Left lung (tissue), 10 donors: Measurements from ENCODE around the gene NDUFV2. TPM values are rescaled to one million over a fixed set of nuclear protein-coding genes. Genes with fewer than 3 reads are reported as not detected.

Experiments used
- ATAC-seq: fragments of 200-7000 bp; cut with Tn5 transposase; one replicate; pipeline ENCODE4 v1.9.1; 2020; ENCODE audit warnings: moderate library complexity
- DNase-seq, 4 donors: peaks; one replicate each; pipeline ENCODE4 v3.0.0-alpha.2; 2013 to 2020
- H3K27ac ChIP-seq, 2 donors: fragments of 200-600 bp; sonication (generic) in 1 of 2; one replicate each; pipeline versions ENCODE4 v1.5.0 to v1.8.0; 2020 to 2021
- H3K27me3 ChIP-seq, 2 donors: fragments of 200-600 bp; sonication (generic) in 1 of 2; one replicate each; pipeline versions ENCODE4 v1.5.0 to v1.8.0; 2020 to 2021
- H3K36me3 ChIP-seq, 2 donors: fragments of 200-600 bp; sonication (generic) in 1 of 2; one replicate each; pipeline versions ENCODE4 v1.5.0 to v1.8.0; 2020 to 2021
- H3K4me1 ChIP-seq, 2 donors: fragments of 200-600 bp; one replicate each; pipeline ENCODE4 v1.8.0; 2021
- H3K4me3 ChIP-seq, 2 donors: fragments of 200-600 bp; sonication (generic) in 1 of 2; one replicate each; pipeline versions ENCODE4 v1.5.0 to v1.8.0; 2020 to 2021; ENCODE audit warnings: mild to moderate bottlenecking in 1 of 2
- H3K9me3 ChIP-seq, 2 donors: fragments of 200-600 bp; sonication (generic) in 1 of 2; one replicate each; pipeline versions ENCODE4 v1.5.0 to v1.8.0; 2020 to 2021
- intact Hi-C, 2 donors: fragments of 100-400 bp; cut with DNase I; formaldehyde crosslinking; loops; one replicate each; pipeline versions ENCODE4 v1.11.2 to v1.14.2; 2022
- polyA plus RNA-seq, 6 donors: library from polyadenylated mRNA; unstranded; fragments of 120-200 nt; gene quantifications; one replicate each; pipeline ENCODE4 v1.2.1, GENCODE V29; 2013; ENCODE audit not compliant: insufficient read length in 6 of 6
- total RNA-seq, 2 donors: library from RNA; stranded (reverse); fragmentation: NEBNext Ultra II Directional; extraction: Animal tissue kit (Norgen Biotek cat#: 25700); gene quantifications; one replicate each; pipeline ENCODE4 v1.2.1, GENCODE V29; 2021
- TF ChIP-seq, protein P1 (sequence below), 2 donors: fragments of 200-600 bp; sonication (generic) in 1 of 2; IDR thresholded peaks; one replicate each; pipeline versions ENCODE4 v1.5.0 to v1.8.0; 2021; ENCODE audit warnings: antibody characterized with exemption in 2 of 2
- donor health status: DM: no; HTN: yes; CAD: no.
- donor health status: DM: no; HTN: no; CAD: no.

NDUFV2 gene
- total and polyA plus RNA-seq, 8 donors = 69.1 to 138 (median 93.6) TPM

DNA sequence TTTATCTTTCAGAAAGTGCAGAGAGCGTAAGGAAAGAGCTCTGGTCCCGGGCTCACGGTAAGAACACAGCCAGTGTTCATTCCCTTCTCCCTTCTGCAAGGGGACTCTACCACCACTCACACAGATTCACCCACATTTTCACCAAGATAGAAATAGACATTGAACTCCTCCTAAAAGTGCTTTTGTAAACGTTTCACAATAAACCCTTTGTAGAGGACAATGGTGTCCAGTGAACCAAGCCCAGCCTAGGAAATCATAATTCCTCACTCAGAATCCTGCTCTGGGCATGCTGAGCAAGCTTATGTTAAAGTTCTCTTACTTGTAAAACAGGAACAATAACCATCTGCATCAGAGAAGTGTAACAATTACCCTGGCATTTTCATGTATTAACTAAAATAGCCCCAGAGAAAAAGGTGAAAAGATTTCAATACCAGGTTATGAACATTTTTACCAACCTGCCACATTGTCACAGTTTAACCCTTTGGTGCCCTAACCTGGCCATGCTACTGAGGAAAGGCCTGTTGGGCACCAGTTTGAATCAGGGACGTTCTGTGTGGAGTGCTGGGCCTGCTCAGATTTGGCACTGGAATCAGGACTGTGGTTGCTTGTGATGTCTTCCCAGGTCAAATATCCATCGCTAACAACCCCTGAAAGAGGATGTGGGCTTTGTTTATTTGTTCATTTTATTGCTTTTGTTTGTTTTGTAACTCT is 22.5 kb upstream of the NDUFV2 start:
- no peak overlapping the region for H3K27ac ChIP-seq
- intact Hi-C loops = loop anchor here in 1 of 2 donors (10.0 kb wide), 1 partner anchor 65 kb away; no protein-coding TSS in a partner anchor
- DNase-seq (no peak), ATAC-seq (no peak)
- no peak overlapping the region for H3K4me3 ChIP-seq
- no peaks in the 10 kb centered on the region for H3K9me3 ChIP-seq
- TF ChIP-seq, protein P1, sequence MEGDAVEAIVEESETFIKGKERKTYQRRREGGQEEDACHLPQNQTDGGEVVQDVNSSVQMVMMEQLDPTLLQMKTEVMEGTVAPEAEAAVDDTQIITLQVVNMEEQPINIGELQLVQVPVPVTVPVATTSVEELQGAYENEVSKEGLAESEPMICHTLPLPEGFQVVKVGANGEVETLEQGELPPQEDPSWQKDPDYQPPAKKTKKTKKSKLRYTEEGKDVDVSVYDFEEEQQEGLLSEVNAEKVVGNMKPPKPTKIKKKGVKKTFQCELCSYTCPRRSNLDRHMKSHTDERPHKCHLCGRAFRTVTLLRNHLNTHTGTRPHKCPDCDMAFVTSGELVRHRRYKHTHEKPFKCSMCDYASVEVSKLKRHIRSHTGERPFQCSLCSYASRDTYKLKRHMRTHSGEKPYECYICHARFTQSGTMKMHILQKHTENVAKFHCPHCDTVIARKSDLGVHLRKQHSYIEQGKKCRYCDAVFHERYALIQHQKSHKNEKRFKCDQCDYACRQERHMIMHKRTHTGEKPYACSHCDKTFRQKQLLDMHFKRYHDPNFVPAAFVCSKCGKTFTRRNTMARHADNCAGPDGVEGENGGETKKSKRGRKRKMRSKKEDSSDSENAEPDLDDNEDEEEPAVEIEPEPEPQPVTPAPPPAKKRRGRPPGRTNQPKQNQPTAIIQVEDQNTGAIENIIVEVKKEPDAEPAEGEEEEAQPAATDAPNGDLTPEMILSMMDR (IDR thresholded peaks at IDR 0.05) = no peak
- no peaks in the 10 kb centered on the region for H3K27me3 ChIP-seq
- H3K36me3 ChIP-seq = no peaks in the 10 kb centered on the region
- H3K4me1 ChIP-seq = peaks cover 9 to 46% of the 10 kb centered on the region in 2 donors

DNA sequence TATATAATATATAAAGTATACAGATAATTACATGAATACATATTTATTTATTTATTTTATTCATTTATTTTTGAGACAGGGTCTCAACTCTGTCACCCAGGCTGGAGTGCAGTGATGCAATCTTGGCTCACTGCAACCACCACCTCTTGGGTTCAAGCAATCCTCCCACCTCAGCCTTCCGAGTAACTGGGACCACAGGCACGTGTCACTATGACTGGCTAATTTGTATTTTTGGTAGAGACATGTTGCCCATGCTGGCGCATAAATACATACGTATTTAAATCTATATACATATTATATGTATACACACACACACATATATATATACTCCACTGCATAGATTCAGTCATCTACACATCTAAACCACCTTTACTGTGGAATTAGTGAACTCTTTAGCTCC is 20.6 kb upstream of the NDUFV2 start:
- DNase-seq (no peak), ATAC-seq (no peak)
- Histone ChIP-seq H3K27me3 (no peaks in the 10 kb centered on the region), H3K27ac (no peak overlapping the region), H3K9me3 (no peaks in the 10 kb centered on the region), H3K4me1 (peaks cover 9 to 46% of the 10 kb centered on the region in 2 donors), H3K36me3 (no peaks in the 10 kb centered on the region), H3K4me3 (no peak overlapping the region)
- intact Hi-C loops = loop anchor here in 1 of 2 donors (10.0 kb wide), 1 partner anchor 63 kb away; no protein-coding TSS in a partner anchor
- TF ChIP-seq, protein P1 (IDR thresholded peaks at IDR 0.05) = no peak

DNA sequence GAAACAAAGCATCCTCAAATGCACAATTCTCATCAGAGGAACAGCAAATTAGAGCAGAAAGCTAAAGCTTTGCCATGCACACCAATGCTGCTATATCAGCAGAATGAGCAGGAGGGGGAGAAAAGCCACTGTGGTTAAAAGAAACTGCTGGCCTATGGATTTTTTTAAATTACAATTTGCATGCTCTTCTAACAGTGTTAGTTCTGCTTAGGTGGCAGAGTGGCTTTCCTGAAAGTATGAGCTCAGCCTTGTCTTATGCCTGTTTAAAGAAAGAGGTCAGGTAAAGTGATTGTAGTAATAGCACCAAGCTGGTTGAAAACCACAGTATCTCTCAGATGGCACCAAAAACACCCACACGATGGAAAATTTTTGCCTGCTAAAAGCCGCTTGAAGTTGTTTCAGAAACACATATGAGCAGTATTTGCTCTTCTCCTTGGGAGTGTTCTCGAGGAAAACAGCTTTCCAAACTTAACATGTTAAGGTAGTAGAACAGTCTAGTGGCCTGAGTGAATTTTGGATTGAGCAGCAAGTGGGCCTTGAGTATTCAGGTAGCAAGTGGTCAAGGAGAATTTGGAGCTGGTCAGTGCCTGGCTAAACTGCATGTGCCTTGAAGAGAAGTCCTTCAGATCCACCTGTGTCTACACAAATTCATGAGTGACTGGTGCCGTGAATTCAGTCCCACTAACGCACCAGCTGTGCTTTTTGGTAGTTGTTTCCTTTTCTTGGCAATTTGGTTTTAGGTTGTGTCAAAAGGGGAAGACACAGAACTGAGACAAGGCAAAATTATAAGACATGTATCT is 19.6 kb upstream of the NDUFV2 start:
- peak overlapping the region; percentile 74 for H3K27ac ChIP-seq
- intact Hi-C loops = loop anchor here in 1 of 2 donors (10.0 kb wide), 1 partner anchor 62 kb away; no protein-coding TSS in a partner anchor

GRCh38 chr18:9086015-9086414 is 16.5 kb upstream of the NDUFV2 start:
- no peak overlapping the region for H3K27ac ChIP-seq
- intact Hi-C loops = loop anchor here in 1 of 2 donors (10.0 kb wide), 1 partner anchor 59 kb away; no protein-coding TSS in a partner anchor
- H3K27me3 ChIP-seq = no peaks in the 10 kb centered on the region
- TF ChIP-seq, protein P1 (IDR thresholded peaks at IDR 0.05) = no peak
- H3K4me1 ChIP-seq = peaks cover 9 to 37% of the 10 kb centered on the region in 2 donors
- no peaks in the 10 kb centered on the region for H3K36me3 ChIP-seq
- H3K9me3 ChIP-seq = no peaks in the 10 kb centered on the region
- H3K4me3 ChIP-seq = no peak overlapping the region
- ATAC-seq (no peak), DNase-seq (no peak)

More for the DNA sequence above, 19.6 kb upstream of the NDUFV2 start:
- H3K4me1 ChIP-seq = peaks cover 9 to 46% of the 10 kb centered on the region in 2 donors
- H3K27me3 ChIP-seq = no peaks in the 10 kb centered on the region
- TF ChIP-seq, protein P1 (IDR thresholded peaks at IDR 0.05) = no peak
- peak; percentile 82 for ATAC-seq
- H3K4me3 ChIP-seq = no peak overlapping the region
- no peak for DNase-seq
- H3K9me3 ChIP-seq = no peaks in the 10 kb centered on the region
- no peaks in the 10 kb centered on the region for H3K36me3 ChIP-seq

DNA sequence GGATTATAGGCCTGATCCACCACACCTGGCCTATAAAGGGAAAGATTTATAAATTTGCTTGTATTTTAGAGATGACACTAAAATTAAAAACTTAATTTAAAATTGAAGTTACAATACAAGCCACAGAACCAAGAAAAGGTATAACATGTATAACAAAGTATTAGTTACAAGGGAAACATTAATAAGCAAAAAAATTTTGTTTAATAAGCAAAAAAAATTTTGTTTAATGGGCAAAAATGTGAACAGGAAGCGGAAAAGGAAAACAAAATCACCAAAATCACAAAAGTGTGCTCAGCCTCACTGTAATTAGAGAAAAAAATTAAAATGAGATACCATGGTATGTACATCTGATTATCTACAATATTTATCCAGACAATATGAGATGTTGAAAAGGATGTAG is 15.9 kb upstream of the NDUFV2 start:
- Histone ChIP-seq H3K27ac (no peak overlapping the region), H3K36me3 (no peaks in the 10 kb centered on the region), H3K4me1 (peaks cover 9 to 31% of the 10 kb centered on the region in 2 donors), H3K9me3 (no peaks in the 10 kb centered on the region), H3K27me3 (no peaks in the 10 kb centered on the region), H3K4me3 (no peak overlapping the region)
- TF ChIP-seq, protein P1 (IDR thresholded peaks at IDR 0.05) = no peak
- DNase-seq (no peak), ATAC-seq (no peak)
- intact Hi-C loops = loop anchor here in 1 of 2 donors (10.0 kb wide), 1 partner anchor 58 kb away; no protein-coding TSS in a partner anchor
